ENCODE measurements around the gene TTBK2.

Gene TTBK2

GRCh38 chr15:42693942-42694341 is 226.6 kb downstream of the TTBK2 start:
- H3K27ac Mint-ChIP-seq, result no peak overlapping the region
- peaks cover 16% of the 10 kb centered on the region for H3K36me3 Mint-ChIP-seq
- no peak overlapping the region for H3K4me3 Mint-ChIP-seq
- no peaks in the 10 kb centered on the region for H3K9me3 Mint-ChIP-seq
- no peaks in the 10 kb centered on the region for H3K27me3 Mint-ChIP-seq
- H3K4me1 Mint-ChIP-seq, result no peaks in the 10 kb centered on the region
- no peak for ATAC-seq

- Mint-ChIP-seq H3K4me3 (no peak overlapping the region), H3K9me3 (no peaks in the 10 kb centered on the region), H3K4me1 (no peaks in the 10 kb centered on the region), H3K27me3 (no peaks in the 10 kb centered on the region), H3K27ac (no peak overlapping the region), H3K36me3 (peaks cover 13% of the 10 kb centered on the region)
- ATAC-seq, result no peak
These were observed 227.1 kb downstream of the TTBK2 start for GRCh38 chr15:42693496-42693895.

GRCh38 chr15:42692997-42693396 is 227.6 kb downstream of the TTBK2 start:
- H3K4me1 Mint-ChIP-seq, result no peaks in the 10 kb centered on the region
- H3K4me3 Mint-ChIP-seq, result no peak overlapping the region
- no peak overlapping the region for H3K27ac Mint-ChIP-seq
- no peaks in the 10 kb centered on the region for H3K9me3 Mint-ChIP-seq
- ATAC-seq, result no peak
- H3K36me3 Mint-ChIP-seq, result peaks cover 10% of the 10 kb centered on the region
- H3K27me3 Mint-ChIP-seq, result no peaks in the 10 kb centered on the region

GRCh38 chr15:42692536-42692935 is 228.0 kb downstream of the TTBK2 start:
- no peak overlapping the region for H3K4me3 Mint-ChIP-seq
- ATAC-seq, result no peak
- no peaks in the 10 kb centered on the region for H3K27me3 Mint-ChIP-seq
- no peak overlapping the region for H3K27ac Mint-ChIP-seq
- H3K4me1 Mint-ChIP-seq, result no peaks in the 10 kb centered on the region
- no peaks in the 10 kb centered on the region for H3K9me3 Mint-ChIP-seq
- peaks cover 9% of the 10 kb centered on the region for H3K36me3 Mint-ChIP-seq

- H3K36me3 Mint-ChIP-seq, result peaks cover 9% of the 10 kb centered on the region
- no peak for ATAC-seq
- no peaks in the 10 kb centered on the region for H3K4me1 Mint-ChIP-seq
- H3K4me3 Mint-ChIP-seq, result no peak overlapping the region
- H3K27me3 Mint-ChIP-seq, result no peaks in the 10 kb centered on the region
- no peak overlapping the region for H3K27ac Mint-ChIP-seq
- no peaks in the 10 kb centered on the region for H3K9me3 Mint-ChIP-seq
These were observed 228.8 kb downstream of the TTBK2 start for GRCh38 chr15:42691770-42692169.

GRCh38 chr15:42691308-42691707 is 229.3 kb downstream of the TTBK2 start:
- no peak overlapping the region for H3K27ac Mint-ChIP-seq
- H3K9me3 Mint-ChIP-seq, result no peaks in the 10 kb centered on the region
- H3K4me3 Mint-ChIP-seq, result no peak overlapping the region
- no peaks in the 10 kb centered on the region for H3K27me3 Mint-ChIP-seq
- no peak for ATAC-seq
- H3K4me1 Mint-ChIP-seq, result no peaks in the 10 kb centered on the region
- peaks cover 9% of the 10 kb centered on the region for H3K36me3 Mint-ChIP-seq

Measured in stimulated activated memory B cell treated with anti-CD40 and anti-IgM and Interleukin-4, amounts not matched to agents 10 μg/mL and 1 μg/mL and 100 μg/mL, for 72 hours (primary cell).